Measurements from ENCODE around the gene TOP3A. TPM values are rescaled to one million over a fixed set of nuclear protein-coding genes. Genes with fewer than 3 reads are reported as not detected.

Gene TOP3A
- total and polyA plus RNA-seq, 2 of the 13 experiments (the other 11 are each of a cell fraction or from before 2014, with no cell fraction given) = 16.9 to 36.8 TPM

- TF ChIP-seq SIX1 (CRISPR knock-in tag; IDR thresholded peaks at IDR 0.05; ENCODE audit: borderline replicate concordance) (no peak), ZNF160 (CRISPR knock-in tag; IDR thresholded peaks at IDR 0.05) (no peak), ZNF546 (CRISPR knock-in tag; conservative IDR thresholded peaks at IDR 0.05) (no peak), ZNF274 (CRISPR knock-in tag; IDR thresholded peaks at IDR 0.05) (no peak), SP5 (CRISPR knock-in tag; IDR thresholded peaks at IDR 0.05; ENCODE audit: borderline replicate concordance, low read depth) (no peak), AFF4 (CRISPR knock-in tag; IDR thresholded peaks at IDR 0.05) (no peak), ARNT (IDR thresholded peaks at IDR 0.05) (no peak), TAF15 (IDR thresholded peaks at IDR 0.05; ENCODE audit: low read depth, low read length, poor library complexity, severe bottlenecking) (no peak), FIP1L1 (IDR thresholded peaks at IDR 0.05; ENCODE audit: borderline replicate concordance, insufficient read depth, low read depth, low read length) (no peak), LBX2 (CRISPR knock-in tag; IDR thresholded peaks at IDR 0.05; ENCODE audit: borderline replicate concordance) (no peak), DNMT3B (CRISPR knock-in tag; conservative IDR thresholded peaks at IDR 0.05) (no peak), LCORL (IDR thresholded peaks at IDR 0.05) (no peak), LCORL (CRISPR knock-in tag; IDR thresholded peaks at IDR 0.05) (0 out of 2 replicates have a peak, but pooled peaks have one; percentile 19), XBP1 (CRISPR knock-in tag; IDR thresholded peaks at IDR 0.05) (no peak), ZSCAN29 (CRISPR knock-in tag; conservative IDR thresholded peaks at IDR 0.05) (no peak), ZNF576 (CRISPR knock-in tag; IDR thresholded peaks at IDR 0.05) (no peak), ATF3 (CRISPR knock-in tag; IDR thresholded peaks at IDR 0.05) (no peak)
- TF ChIP-seq, protein P1, sequence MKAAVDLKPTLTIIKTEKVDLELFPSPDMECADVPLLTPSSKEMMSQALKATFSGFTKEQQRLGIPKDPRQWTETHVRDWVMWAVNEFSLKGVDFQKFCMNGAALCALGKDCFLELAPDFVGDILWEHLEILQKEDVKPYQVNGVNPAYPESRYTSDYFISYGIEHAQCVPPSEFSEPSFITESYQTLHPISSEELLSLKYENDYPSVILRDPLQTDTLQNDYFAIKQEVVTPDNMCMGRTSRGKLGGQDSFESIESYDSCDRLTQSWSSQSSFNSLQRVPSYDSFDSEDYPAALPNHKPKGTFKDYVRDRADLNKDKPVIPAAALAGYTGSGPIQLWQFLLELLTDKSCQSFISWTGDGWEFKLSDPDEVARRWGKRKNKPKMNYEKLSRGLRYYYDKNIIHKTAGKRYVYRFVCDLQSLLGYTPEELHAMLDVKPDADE (CRISPR knock-in tag; IDR thresholded peaks at IDR 0.05) = no peak
- TF ChIP-seq, protein P2, sequence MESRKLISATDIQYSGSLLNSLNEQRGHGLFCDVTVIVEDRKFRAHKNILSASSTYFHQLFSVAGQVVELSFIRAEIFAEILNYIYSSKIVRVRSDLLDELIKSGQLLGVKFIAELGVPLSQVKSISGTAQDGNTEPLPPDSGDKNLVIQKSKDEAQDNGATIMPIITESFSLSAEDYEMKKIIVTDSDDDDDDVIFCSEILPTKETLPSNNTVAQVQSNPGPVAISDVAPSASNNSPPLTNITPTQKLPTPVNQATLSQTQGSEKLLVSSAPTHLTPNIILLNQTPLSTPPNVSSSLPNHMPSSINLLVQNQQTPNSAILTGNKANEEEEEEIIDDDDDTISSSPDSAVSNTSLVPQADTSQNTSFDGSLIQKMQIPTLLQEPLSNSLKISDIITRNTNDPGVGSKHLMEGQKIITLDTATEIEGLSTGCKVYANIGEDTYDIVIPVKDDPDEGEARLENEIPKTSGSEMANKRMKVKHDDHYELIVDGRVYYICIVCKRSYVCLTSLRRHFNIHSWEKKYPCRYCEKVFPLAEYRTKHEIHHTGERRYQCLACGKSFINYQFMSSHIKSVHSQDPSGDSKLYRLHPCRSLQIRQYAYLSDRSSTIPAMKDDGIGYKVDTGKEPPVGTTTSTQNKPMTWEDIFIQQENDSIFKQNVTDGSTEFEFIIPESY (CRISPR knock-in tag; IDR thresholded peaks at IDR 0.05) = no peak
- TF ChIP-seq, protein P3, sequence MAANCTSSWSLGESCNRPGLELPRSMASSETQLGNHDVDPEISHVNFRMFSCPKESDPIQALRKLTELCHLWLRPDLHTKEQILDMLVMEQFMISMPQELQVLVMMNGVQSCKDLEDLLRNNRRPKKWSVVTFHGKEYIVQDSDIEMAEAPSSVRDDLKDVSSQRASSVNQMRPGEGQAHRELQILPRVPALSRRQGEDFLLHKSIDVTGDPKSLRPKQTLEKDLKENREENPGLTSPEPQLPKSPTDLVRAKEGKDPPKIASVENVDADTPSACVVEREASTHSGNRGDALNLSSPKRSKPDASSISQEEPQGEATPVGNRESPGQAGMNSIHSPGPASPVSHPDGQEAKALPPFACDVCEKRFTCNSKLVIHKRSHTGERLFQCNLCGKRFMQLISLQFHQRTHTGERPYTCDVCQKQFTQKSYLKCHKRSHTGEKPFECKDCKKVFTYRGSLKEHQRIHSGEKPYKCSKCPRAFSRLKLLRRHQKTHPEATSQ (CRISPR knock-in tag; IDR thresholded peaks at IDR 0.05; ENCODE audit: borderline replicate concordance) = no peak
Measured at GRCh38 chr17:18225121-18225641, 89.6 kb downstream of the TOP3A start, which contains the start of gene LLGL1 (continued).

Measured in HepG2 (cell line).